ENCODE data around the gene R3HCC1L.

DNA sequence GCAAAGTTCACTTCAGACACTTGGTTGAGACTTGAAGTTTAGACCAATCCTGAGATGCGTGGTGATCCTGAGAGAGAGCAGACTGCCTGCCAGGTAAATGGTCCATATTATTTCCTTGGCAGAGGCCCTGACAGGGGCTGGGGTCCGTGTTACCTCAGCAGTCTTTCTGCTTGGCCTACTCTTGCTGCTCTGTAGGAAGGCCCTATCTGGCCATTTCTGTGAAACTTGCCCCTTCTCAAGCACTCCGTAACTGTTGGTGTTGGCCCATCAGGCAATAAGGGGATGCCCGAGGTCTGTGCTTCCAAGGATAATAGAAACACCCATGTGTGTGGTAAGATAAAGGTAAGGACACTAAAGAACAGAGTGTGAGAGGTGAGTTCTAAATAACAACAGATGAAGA is 113.6 kb downstream of the R3HCC1L start:
- TF ChIP-seq, protein P1, sequence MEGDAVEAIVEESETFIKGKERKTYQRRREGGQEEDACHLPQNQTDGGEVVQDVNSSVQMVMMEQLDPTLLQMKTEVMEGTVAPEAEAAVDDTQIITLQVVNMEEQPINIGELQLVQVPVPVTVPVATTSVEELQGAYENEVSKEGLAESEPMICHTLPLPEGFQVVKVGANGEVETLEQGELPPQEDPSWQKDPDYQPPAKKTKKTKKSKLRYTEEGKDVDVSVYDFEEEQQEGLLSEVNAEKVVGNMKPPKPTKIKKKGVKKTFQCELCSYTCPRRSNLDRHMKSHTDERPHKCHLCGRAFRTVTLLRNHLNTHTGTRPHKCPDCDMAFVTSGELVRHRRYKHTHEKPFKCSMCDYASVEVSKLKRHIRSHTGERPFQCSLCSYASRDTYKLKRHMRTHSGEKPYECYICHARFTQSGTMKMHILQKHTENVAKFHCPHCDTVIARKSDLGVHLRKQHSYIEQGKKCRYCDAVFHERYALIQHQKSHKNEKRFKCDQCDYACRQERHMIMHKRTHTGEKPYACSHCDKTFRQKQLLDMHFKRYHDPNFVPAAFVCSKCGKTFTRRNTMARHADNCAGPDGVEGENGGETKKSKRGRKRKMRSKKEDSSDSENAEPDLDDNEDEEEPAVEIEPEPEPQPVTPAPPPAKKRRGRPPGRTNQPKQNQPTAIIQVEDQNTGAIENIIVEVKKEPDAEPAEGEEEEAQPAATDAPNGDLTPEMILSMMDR (IDR thresholded peaks at IDR 0.05; ENCODE audit: insufficient read depth, low read length, poor library complexity, severe bottlenecking), result no peak
- TF ChIP-seq EZH2phosphoT487 (conservative IDR thresholded peaks at IDR 0.05; ENCODE audit: low read length), result no peak
